HG03457 (cell line): Measurements from ENCODE around the gene PCNX1.
"Not testable (repeated sequence)": the region's sequence is repeated elsewhere in the genome, so short reads cannot be mapped to it uniquely, and the experiment has no call there.

Experiments used
- ATAC-seq: cut with Tn5 transposase; IDR thresholded peaks from one replicate; pipeline ENCODE4 v1.9.1; 2021; ENCODE audit warnings: moderate number of reproducible peaks; ENCODE audit not compliant: unreplicated experiment

PCNX1 gene

GRCh38 chr14:71143381-71144290, 236.4 kb downstream of the PCNX1 start:
- no peak for ATAC-seq

DNA sequence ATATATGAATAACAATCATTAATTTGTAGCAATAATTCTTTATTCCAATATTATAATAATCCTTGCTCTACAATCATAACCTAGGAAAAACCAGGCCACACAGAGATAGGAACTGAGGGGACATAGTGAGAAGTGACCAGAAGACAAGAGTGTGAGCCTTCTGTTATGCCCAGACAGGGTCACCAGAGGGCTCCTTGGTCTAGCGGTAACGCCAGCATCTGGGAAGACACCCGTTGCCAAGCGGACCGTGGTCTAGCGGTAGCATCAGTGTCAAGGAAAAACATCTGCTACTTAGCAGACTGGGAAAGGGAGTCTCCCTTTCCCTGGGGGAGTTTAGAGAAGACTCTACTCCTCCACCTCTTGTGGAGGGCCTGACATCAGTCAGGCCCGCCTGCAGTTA, 240.1 kb downstream of the PCNX1 start:
- not testable (repeated sequence) for ATAC-seq

DNA sequence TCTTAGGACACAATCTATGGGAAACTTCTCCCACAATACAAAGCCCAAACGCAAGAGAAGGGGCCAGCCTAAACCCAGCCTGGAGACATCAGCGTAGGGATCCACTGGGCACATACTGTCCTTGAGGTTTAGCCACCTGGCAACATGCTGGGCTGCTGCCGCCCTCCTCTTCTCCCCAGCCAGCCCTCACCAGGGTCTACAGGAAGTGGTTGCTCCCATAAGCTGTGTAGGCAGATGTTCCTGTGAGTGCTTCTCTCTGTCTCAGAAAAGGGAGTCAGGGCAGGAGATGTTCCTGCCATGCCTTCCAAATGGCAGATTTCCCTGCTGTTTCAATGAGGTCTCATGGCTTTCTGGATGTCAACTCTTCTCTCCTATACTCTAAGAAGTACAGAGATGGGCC, 241.4 kb downstream of the PCNX1 start:
- no peak for ATAC-seq

- ATAC-seq: no peak
Observed at GRCh38 chr14:71150737-71151136, 243.5 kb downstream of the PCNX1 start.

DNA sequence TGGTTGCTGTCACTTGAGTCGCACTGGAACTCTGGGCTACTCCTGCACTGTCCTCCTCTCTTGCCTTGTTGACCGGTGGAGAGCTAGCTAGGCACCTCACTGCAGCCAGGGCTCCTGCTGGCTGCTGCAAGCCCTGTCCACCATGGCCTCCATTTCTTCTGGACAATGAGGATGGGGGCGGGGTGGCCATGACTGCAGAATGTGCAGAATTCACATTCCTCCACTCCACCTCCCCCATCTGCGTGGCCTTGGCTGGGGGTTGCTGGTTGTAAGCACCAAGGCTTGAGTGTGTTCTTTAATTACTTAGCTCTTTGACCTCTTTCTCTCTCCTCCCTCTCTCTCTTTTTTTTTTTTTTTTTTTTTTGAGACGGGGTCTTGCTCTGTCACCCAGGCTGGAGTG, 248.5 kb downstream of the PCNX1 start:
- ATAC-seq: no peak

GRCh38 chr14:71163050-71163841, 256.0 kb downstream of the PCNX1 start:
- ATAC-seq: no peak

DNA sequence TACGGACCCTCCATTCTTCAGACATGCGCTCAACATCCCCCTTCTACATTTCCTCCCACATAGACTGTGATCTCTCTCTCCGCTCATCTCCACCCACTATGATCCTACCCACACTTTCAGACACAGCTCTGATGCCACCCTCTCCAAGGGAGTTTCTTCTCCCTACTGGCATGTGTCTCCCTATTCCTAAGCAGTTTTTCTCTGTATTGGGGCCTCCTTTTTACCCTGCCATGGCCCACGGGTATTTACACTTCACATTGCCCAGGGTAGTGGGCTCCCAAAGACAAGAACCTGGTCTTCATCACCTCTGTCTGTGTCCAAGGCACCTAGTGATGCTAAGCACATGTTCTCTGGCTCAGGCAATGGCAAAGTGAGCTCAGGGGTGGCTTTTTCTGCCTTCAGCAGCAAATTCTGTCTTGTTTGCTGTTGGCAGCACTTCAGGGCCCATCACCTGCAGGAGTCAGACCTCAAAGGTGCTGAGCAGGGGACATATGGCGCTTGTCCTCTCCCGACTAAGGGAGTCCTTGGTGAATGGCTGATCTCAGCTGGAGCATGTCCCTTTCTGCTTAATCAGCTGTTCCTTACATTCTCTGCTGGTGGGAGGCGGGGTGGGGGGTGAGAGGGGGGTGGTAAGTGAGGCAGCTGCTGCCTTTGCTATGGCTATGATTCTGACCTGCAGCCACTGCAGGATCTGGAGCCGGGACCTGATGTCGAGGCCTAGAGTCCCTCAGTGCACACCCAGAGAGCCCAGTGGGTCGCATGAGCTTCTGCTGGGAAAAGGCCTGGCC, 256.8 kb downstream of the PCNX1 start:
- no peak for ATAC-seq
